Measurements from ENCODE around the gene ARHGEF7.
"Not testable (repeated sequence)": the region's sequence is repeated elsewhere in the genome, so short reads cannot be mapped to it uniquely, and the experiment has no call there.

Gene ARHGEF7

GRCh38 chr13:111174377-111175114 lies 59.4 kb downstream of the ARHGEF7 start:
- no peak for DNase-seq

GRCh38 chr13:111175372-111175771 lies 60.3 kb downstream of the ARHGEF7 start:
- no peak for DNase-seq

- DNase-seq: no peak
Measured at GRCh38 chr13:111175935-111176334, 60.8 kb downstream of the ARHGEF7 start.

- DNase-seq: no peak
Measured at GRCh38 chr13:111176421-111176820, 61.3 kb downstream of the ARHGEF7 start.

GRCh38 chr13:111177081-111177711 lies 62.1 kb downstream of the ARHGEF7 start:
- DNase-seq: peak; percentile 73

- no peak for DNase-seq
Measured at GRCh38 chr13:111177921-111178320, 62.8 kb downstream of the ARHGEF7 start.

- no peak for DNase-seq
Measured at GRCh38 chr13:111178402-111178801, 63.3 kb downstream of the ARHGEF7 start.

GRCh38 chr13:111179908-111180760 lies 65.0 kb downstream of the ARHGEF7 start:
- no peak for DNase-seq

GRCh38 chr13:111181977-111182376 lies 66.9 kb downstream of the ARHGEF7 start:
- no peak for DNase-seq

GRCh38 chr13:111183087-111183645 lies 68.1 kb downstream of the ARHGEF7 start:
- peak; percentile 34 for DNase-seq

- DNase-seq: no peak
Measured at GRCh38 chr13:111183959-111184358, 68.8 kb downstream of the ARHGEF7 start.

- DNase-seq: peak; percentile 68
Measured at GRCh38 chr13:111184458-111185401, 69.6 kb downstream of the ARHGEF7 start.

GRCh38 chr13:111186305-111186935 lies 71.3 kb downstream of the ARHGEF7 start:
- DNase-seq: no peak

GRCh38 chr13:111187960-111188541 lies 72.9 kb downstream of the ARHGEF7 start:
- no peak for DNase-seq

- DNase-seq: peak; percentile 65
Measured at GRCh38 chr13:111189064-111189505, 74.0 kb downstream of the ARHGEF7 start.

- not testable (repeated sequence) for DNase-seq
Measured at GRCh38 chr13:111189516-111189915, 74.4 kb downstream of the ARHGEF7 start.

GRCh38 chr13:111193223-111193622 lies 78.1 kb downstream of the ARHGEF7 start:
- DNase-seq: not testable (repeated sequence)

GRCh38 chr13:111194651-111195050 lies 79.5 kb downstream of the ARHGEF7 start:
- not testable (repeated sequence) for DNase-seq

- DNase-seq: not testable (repeated sequence)
Measured at GRCh38 chr13:111198732-111199378, 83.7 kb downstream of the ARHGEF7 start.

GRCh38 chr13:111201304-111201940 lies 86.3 kb downstream of the ARHGEF7 start:
- no peak for DNase-seq

All from CD4-positive, alpha-beta T cell treated with Interleukin-17A for 4 hours (primary cell).